ENCODE measurements around the gene DNAAF5.

DNAAF5 gene

DNA sequence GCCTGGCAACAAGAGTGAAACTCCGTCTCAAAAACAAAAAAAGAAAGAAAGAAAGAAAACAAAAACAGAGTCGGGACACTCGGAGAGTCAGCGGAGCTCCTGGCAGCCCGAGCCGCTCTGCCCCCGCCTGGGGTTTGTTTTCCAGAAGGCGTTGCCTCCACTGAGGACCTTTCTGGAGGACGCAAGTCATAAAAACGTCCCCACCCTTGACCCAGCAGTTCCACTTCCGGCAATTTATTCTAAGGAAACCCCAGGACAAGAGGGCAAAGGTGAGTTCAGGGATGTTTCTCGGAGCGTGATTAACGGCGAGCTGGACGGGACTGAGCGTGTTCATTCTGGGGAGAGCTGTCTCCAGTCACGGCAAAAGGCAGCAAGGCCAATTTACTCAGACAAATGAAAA, 78.8 kb downstream of the DNAAF5 start:
- Histone ChIP-seq H3K4me3 (ENCODE audit: control insufficient read depth in 1 of 7, extremely low read depth in 1 of 7, insufficient read depth in 4 of 7, low read depth in 2 of 7, low read length in 6 of 7) (no peak overlapping the region), H3K36me3 (ENCODE audit: control insufficient read depth in 4 of 4, insufficient read depth in 4 of 4, low read length in 3 of 4) (no peaks in the 10 kb centered on the region), H3K9me3 (ENCODE audit: control extremely low read depth in 1 of 5, control insufficient read depth in 4 of 5, insufficient read depth in 2 of 5, low read depth in 1 of 5, low read length in 4 of 5) (peaks cover 0 to 8% (median 2%) of the 10 kb centered on the region in 5 experiments), H3K4me1 (ENCODE audit: control extremely low read depth in 1 of 4, control insufficient read depth in 4 of 4, insufficient read depth in 4 of 4, low read length in 3 of 4) (no peaks in the 10 kb centered on the region), H3K27me3 (replicated peaks in 2 of 5; ENCODE audit: control insufficient read depth in 4 of 5, insufficient read depth in 5 of 5, low read length in 4 of 5) (peaks cover 0 to 30% (median under 1%) of the 10 kb centered on the region in 5 experiments), H3K27ac (ENCODE audit: insufficient read depth in 1 of 2, low read depth in 1 of 2, low read length in 2 of 2, poor library complexity in 1 of 2, severe bottlenecking in 2 of 2) (no peak overlapping the region)
- DNase-seq: no peak
- WGBS (ENCODE audit: insufficient coverage): 60% methylated on average over 18 of the region's 18 CpGs
- POLR2A ChIA-PET: no interaction called here
- CTCF ChIA-PET: interaction anchor here (0.7 to 2.0 kb wide), 2 partner anchors 12 to 22 kb away, joined by 3 to 5 read pairs; no protein-coding TSS in a partner anchor

DNA sequence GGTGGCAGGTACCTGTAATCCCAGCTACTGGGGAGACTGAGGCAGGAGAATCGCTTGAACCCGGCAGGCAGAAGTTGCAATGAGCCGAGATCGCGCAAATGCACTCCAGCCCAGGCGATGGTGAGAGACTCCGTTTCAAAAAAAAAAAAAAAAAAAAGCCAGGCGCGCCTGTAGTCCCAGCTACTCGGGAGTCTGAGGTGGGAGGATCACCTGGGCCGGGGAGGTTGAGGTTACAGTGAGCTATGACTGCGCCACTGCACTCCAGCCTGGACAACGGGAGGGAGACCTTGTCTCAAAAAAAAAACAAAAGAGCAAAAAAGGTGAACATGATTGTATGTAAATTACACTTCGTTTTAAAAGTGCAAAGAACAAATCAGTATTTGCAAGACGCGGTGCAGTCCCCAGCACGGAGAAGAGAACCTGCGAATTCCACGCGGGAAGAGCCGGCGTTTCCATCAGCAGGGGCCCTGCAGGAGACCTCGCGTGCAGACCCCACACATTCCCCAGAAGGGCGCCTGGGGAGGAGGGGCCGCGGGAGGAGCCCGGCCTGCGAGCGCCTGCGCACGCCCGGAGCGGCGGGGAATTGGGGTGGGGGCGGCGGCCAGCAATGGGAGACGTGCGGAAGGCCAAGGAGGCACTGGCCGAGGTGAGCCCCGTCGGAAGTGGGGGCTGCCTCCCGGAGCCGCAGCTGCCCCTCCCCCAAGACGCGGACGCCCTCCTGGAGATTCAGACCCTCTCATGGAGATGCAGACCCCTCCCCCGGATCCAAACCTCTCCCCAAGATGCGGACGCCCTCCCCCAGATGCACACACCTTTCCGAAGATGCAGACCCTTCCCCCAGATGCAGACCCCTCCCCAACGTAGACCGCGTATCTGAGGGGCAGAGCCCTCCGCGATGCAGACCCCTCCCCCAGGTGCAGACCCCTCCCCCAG, 89.1 kb downstream of the DNAAF5 start:
- ChIA-PET POLR2A (no interaction called here), CTCF (interaction anchor here (0.6 to 1.4 kb wide), 3 partner anchors 21 to 466 kb away, joined by 3 read pairs; no protein-coding TSS in a partner anchor)
- Histone ChIP-seq H3K4me3 (ENCODE audit: control insufficient read depth in 1 of 7, extremely low read depth in 1 of 7, insufficient read depth in 4 of 7, low read depth in 2 of 7, low read length in 6 of 7) (peak overlapping the region in 6 of 7 experiments; percentile 15 to 69 (median 56)), H3K27ac (ENCODE audit: insufficient read depth in 1 of 2, low read depth in 1 of 2, low read length in 2 of 2, poor library complexity in 1 of 2, severe bottlenecking in 2 of 2) (no peak overlapping the region), H3K27me3 (replicated peaks in 2 of 5; ENCODE audit: control insufficient read depth in 4 of 5, insufficient read depth in 5 of 5, low read length in 4 of 5) (peaks cover 0 to 42% (median 11%) of the 10 kb centered on the region in 5 experiments), H3K9me3 (ENCODE audit: control extremely low read depth in 1 of 5, control insufficient read depth in 4 of 5, insufficient read depth in 2 of 5, low read depth in 1 of 5, low read length in 4 of 5) (peaks cover 0 to 3% (median 0%) of the 10 kb centered on the region in 5 experiments), H3K4me1 (ENCODE audit: control extremely low read depth in 1 of 4, control insufficient read depth in 4 of 4, insufficient read depth in 4 of 4, low read length in 3 of 4) (peaks cover 3 to 38% (median 33%) of the 10 kb centered on the region in 4 experiments), H3K36me3 (ENCODE audit: control insufficient read depth in 4 of 4, insufficient read depth in 4 of 4, low read length in 3 of 4) (no peaks in the 10 kb centered on the region)
- 21% methylated on average over 41 of the region's 56 CpGs for WGBS (ENCODE audit: insufficient coverage)
- no peak for DNase-seq

DNA sequence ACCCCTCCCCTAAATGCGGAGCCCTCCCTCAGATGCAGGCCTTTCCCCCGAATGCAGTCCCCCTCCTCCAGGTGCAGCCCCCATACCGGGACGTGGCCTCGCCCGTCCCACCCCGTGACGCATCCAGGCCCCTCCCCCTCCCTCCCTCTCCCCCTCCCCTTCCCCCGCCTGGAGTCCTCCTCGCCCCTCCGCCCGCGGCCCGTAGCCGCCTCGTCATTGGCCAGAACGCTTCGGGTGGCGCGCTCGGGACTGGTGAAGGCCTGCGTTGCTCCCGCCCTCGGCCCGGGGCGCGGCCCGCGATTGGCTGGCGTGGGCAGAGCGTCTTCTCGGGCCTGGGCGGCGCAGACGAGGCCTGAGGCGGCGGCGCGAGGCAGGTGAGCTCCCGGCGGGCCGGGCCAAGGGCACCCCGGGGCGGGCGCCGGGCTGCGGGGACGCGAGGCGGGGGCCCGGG, 89.8 kb downstream of the DNAAF5 start:
- Histone ChIP-seq H3K9me3 (ENCODE audit: control extremely low read depth in 1 of 5, control insufficient read depth in 4 of 5, insufficient read depth in 2 of 5, low read depth in 1 of 5, low read length in 4 of 5) (peaks cover 0 to 3% (median 0%) of the 10 kb centered on the region in 5 experiments), H3K27me3 (replicated peaks in 2 of 5; ENCODE audit: control insufficient read depth in 4 of 5, insufficient read depth in 5 of 5, low read length in 4 of 5) (peaks cover 0 to 37% (median 11%) of the 10 kb centered on the region in 5 experiments), H3K4me1 (ENCODE audit: control extremely low read depth in 1 of 4, control insufficient read depth in 4 of 4, insufficient read depth in 4 of 4, low read length in 3 of 4) (peaks cover 3 to 38% (median 33%) of the 10 kb centered on the region in 4 experiments), H3K4me3 (ENCODE audit: control insufficient read depth in 1 of 7, extremely low read depth in 1 of 7, insufficient read depth in 4 of 7, low read depth in 2 of 7, low read length in 6 of 7) (peak overlapping the region in 5 of 7 experiments; percentile 46 to 78 (median 69)), H3K36me3 (ENCODE audit: control insufficient read depth in 4 of 4, insufficient read depth in 4 of 4, low read length in 3 of 4) (no peaks in the 10 kb centered on the region), H3K27ac (ENCODE audit: insufficient read depth in 1 of 2, low read depth in 1 of 2, low read length in 2 of 2, poor library complexity in 1 of 2, severe bottlenecking in 2 of 2) (no peak overlapping the region)
- CTCF ChIA-PET: interaction anchor here (1.0 to 2.3 kb wide), 4 partner anchors 20 to 59 kb away, joined by 3 to 8 read pairs (median 4); no protein-coding TSS in a partner anchor
- DNase-seq: peak; percentile 97 to 98 (median 98)
- 0% methylated on average over 19 of the region's 51 CpGs for WGBS (ENCODE audit: insufficient coverage)
- POLR2A ChIA-PET: no interaction called here

DNA sequence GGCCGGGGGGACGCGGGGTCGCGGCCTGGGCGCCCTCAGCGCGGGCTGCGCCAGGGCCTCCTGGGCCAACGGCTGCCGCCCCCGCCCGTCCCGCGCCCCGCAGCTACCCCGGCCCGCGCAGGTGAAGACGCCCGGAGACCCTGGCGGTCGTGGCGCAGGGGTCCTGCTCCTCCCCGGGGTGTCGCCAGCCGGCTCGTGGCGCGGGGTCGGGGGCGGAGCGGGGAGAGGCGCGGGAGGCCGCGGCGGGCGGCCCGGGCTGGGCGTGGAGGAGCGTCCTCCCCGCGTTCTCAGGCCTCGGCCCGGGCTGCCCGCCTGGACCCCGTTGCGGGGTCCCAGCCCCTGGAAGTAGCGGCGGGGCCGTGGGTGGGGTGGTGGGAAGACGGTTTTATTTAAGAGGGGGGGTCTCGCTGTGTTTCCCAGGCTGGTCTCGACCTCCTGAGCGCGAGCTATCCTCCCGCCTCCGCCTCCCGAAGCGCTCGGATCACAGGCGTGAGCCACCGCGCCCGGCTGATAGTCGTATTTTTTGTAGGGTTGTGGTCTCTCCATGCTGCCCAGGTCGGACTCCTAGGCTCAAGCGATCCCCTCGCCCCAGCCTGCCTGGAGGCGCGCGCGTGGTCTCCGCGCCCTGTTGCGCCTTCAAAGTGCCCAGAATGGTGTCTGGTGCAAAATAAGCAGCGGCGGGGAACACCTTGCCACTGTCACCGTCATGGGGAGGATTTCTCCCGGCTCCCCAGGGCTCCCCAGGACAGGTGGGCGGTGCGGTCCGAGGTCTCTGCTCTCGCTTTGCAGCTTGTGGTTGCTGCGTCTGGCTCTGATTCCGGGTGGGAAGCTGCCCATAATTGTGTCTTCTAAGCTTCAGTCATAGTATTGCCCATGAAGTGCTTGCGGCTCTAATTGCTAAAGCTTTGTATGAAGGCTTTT, 90.5 kb downstream of the DNAAF5 start:
- H3K9me3 ChIP-seq (ENCODE audit: control extremely low read depth in 1 of 5, control insufficient read depth in 4 of 5, insufficient read depth in 2 of 5, low read depth in 1 of 5, low read length in 4 of 5): peaks cover 0 to 3% (median 0%) of the 10 kb centered on the region in 5 experiments
- H3K27ac ChIP-seq (ENCODE audit: insufficient read depth in 1 of 2, low read depth in 1 of 2, low read length in 2 of 2, poor library complexity in 1 of 2, severe bottlenecking in 2 of 2): peak overlapping the region in 1 of 2 experiments; percentile 54
- H3K4me1 ChIP-seq (ENCODE audit: control extremely low read depth in 1 of 4, control insufficient read depth in 4 of 4, insufficient read depth in 4 of 4, low read length in 3 of 4): peaks cover 3 to 38% (median 33%) of the 10 kb centered on the region in 4 experiments
- POLR2A ChIA-PET: no interaction called here
- CTCF ChIA-PET: interaction anchor here (1.0 to 2.3 kb wide), 6 partner anchors 11 to 58 kb away, joined by 3 to 8 read pairs (median 4); partner anchors contain the start of gene SUN1
- no peaks in the 10 kb centered on the region for H3K36me3 ChIP-seq (ENCODE audit: control insufficient read depth in 4 of 4, insufficient read depth in 4 of 4, low read length in 3 of 4)
- WGBS (ENCODE audit: insufficient coverage): 0% methylated on average over 64 of the region's 88 CpGs
- DNase-seq: peak in 2 of 3 donors; percentile 51 to 60
- peaks cover 0 to 31% (median 8%) of the 10 kb centered on the region in 5 experiments for H3K27me3 ChIP-seq (replicated peaks in 2 of 5; ENCODE audit: control insufficient read depth in 4 of 5, insufficient read depth in 5 of 5, low read length in 4 of 5)
- H3K4me3 ChIP-seq (ENCODE audit: control insufficient read depth in 1 of 7, extremely low read depth in 1 of 7, insufficient read depth in 4 of 7, low read depth in 2 of 7, low read length in 6 of 7): peak overlapping the region; percentile 46 to 78 (median 69)

DNA sequence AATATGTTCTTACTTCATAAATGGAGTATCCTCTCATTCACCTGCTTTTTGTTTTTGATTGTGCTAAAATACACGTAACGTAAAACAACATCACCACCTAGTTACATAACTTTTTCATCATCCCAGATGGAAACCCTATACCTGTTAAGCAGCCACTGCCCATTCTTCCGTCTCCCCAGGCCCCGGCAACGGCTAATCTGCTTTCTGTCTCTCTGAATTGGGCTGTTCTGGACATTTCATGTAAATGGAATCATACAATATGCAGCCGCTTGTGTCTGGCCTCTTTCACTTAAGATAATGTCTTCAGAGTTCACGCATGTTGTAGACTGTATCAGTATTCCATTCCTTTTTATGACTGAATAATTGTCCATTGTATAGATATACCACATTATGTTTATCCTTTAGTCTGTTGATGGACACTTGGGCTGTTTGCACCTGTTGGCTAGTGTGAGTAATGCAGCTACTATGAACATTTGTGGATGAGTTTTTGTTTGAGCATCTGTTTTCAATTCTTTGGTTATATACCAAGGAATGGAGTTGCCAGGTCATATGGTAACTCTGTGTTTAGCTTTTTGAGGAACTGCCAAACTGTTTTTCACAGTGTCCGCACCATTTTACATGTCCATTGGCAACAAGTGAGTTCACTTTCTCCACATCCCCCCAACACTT, 91.7 kb downstream of the DNAAF5 start:
- ChIA-PET CTCF (interaction anchor here (0.8 to 2.3 kb wide), 6 partner anchors 12 to 268 kb away, joined by 3 to 8 read pairs (median 4); partner anchors contain the start of gene SUN1), POLR2A (no interaction called here)
- peak; percentile 29 to 75 (median 70) for DNase-seq
- peaks cover 0 to 3% (median 0%) of the 10 kb centered on the region in 5 experiments for H3K9me3 ChIP-seq (ENCODE audit: control extremely low read depth in 1 of 5, control insufficient read depth in 4 of 5, insufficient read depth in 2 of 5, low read depth in 1 of 5, low read length in 4 of 5)
- peaks cover 3 to 30% (median 24%) of the 10 kb centered on the region in 4 experiments for H3K4me1 ChIP-seq (ENCODE audit: control extremely low read depth in 1 of 4, control insufficient read depth in 4 of 4, insufficient read depth in 4 of 4, low read length in 3 of 4)
- H3K4me3 ChIP-seq (ENCODE audit: control insufficient read depth in 1 of 7, extremely low read depth in 1 of 7, insufficient read depth in 4 of 7, low read depth in 2 of 7, low read length in 6 of 7): peak overlapping the region in 1 of 7 experiments; percentile 77
- H3K27me3 ChIP-seq (replicated peaks in 2 of 5; ENCODE audit: control insufficient read depth in 4 of 5, insufficient read depth in 5 of 5, low read length in 4 of 5): peaks cover 0 to 26% (median 8%) of the 10 kb centered on the region in 5 experiments
- peaks cover 0 to 6% (median 2%) of the 10 kb centered on the region in 4 experiments for H3K36me3 ChIP-seq (ENCODE audit: control insufficient read depth in 4 of 4, insufficient read depth in 4 of 4, low read length in 3 of 4)
- no peak overlapping the region for H3K27ac ChIP-seq (ENCODE audit: insufficient read depth in 1 of 2, low read depth in 1 of 2, low read length in 2 of 2, poor library complexity in 1 of 2, severe bottlenecking in 2 of 2)
- WGBS (ENCODE audit: insufficient coverage): 92% methylated on average over 5 of the region's 8 CpGs

DNA sequence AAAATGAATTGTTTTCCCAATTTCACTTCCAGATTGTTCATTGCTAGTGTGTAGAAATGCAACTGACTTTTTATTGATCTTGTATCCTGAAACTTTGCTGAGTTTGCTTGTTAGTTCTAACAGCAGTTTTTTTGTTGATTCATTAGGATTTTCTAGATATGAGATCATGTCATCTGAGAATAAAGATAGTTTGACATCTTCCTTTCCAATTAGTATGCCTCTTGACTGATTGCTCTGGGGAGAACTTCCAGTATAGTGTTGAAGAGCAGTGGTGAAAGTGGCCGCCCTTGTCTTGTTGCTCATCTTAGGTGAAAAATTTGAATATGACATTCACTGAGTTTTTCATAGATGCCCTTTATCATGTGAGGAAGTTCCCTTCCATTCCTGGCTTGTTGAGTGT, 93.8 kb downstream of the DNAAF5 start:
- no peak overlapping the region for H3K4me3 ChIP-seq (ENCODE audit: control insufficient read depth in 1 of 7, extremely low read depth in 1 of 7, insufficient read depth in 4 of 7, low read depth in 2 of 7, low read length in 6 of 7)
- H3K4me1 ChIP-seq (ENCODE audit: control extremely low read depth in 1 of 4, control insufficient read depth in 4 of 4, insufficient read depth in 4 of 4, low read length in 3 of 4): peaks cover 0 to 16% (median 13%) of the 10 kb centered on the region in 4 experiments
- 100% methylated on average over 1 of the region's 1 CpG for WGBS (ENCODE audit: insufficient coverage)
- H3K36me3 ChIP-seq (ENCODE audit: control insufficient read depth in 4 of 4, insufficient read depth in 4 of 4, low read length in 3 of 4): peaks cover 0 to 10% (median 2%) of the 10 kb centered on the region in 4 experiments
- CTCF ChIA-PET: interaction anchor here (0.9 kb wide), 1 partner anchor 51 kb away, joined by 4 read pairs; no protein-coding TSS in a partner anchor
- H3K9me3 ChIP-seq (ENCODE audit: control extremely low read depth in 1 of 5, control insufficient read depth in 4 of 5, insufficient read depth in 2 of 5, low read depth in 1 of 5, low read length in 4 of 5): peaks cover 0 to 3% (median 0%) of the 10 kb centered on the region in 5 experiments
- no peak overlapping the region for H3K27ac ChIP-seq (ENCODE audit: insufficient read depth in 1 of 2, low read depth in 1 of 2, low read length in 2 of 2, poor library complexity in 1 of 2, severe bottlenecking in 2 of 2)
- no peak for DNase-seq
- POLR2A ChIA-PET: no interaction called here
- H3K27me3 ChIP-seq (replicated peaks in 2 of 5; ENCODE audit: control insufficient read depth in 4 of 5, insufficient read depth in 5 of 5, low read length in 4 of 5): peaks cover 0 to 14% (median 7%) of the 10 kb centered on the region in 5 experiments
